ENCODE measurements around the gene TMEM86A.

TMEM86A gene

GRCh38 chr11:18721561-18722292 is 23.1 kb downstream of the TMEM86A start:
- Histone ChIP-seq H2AFZ (ENCODE audit: low read depth, low read length) (peak overlapping the region; percentile 88), H3K27me3 (ENCODE audit: low read depth, low read length) (peaks cover 16% of the 10 kb centered on the region; the same call in 1 of the 2 replicates), H3K4me1 (ENCODE audit: low read length) (0 out of 2 replicates have a peak, but pooled peaks cover 4% of the 10 kb centered on the region), H3K79me2 (ENCODE audit: low read length) (no peaks in the 10 kb centered on the region), H3K36me3 (replicated peaks; ENCODE audit: low read depth, low read length) (no peaks in the 10 kb centered on the region), H3K27ac (ENCODE audit: low read length) (no peak overlapping the region), H4K20me1 (ENCODE audit: insufficient read depth, low read length) (no peaks in the 10 kb centered on the region), H3K4me2 (ENCODE audit: low read length) (peak overlapping the region; percentile 96), H3K9me3 (ENCODE audit: insufficient read depth, low read length) (no peaks in the 10 kb centered on the region), H3K9ac (ENCODE audit: low read length) (peak overlapping the region; percentile 68), H3K4me3 (ENCODE audit: low read length) (peak overlapping the region; percentile 87)
- TF ChIP-seq CTCF (IDR thresholded peaks at IDR 0.05; ENCODE audit: low read depth, low read length) = peak; percentile 56
- no peak for TF ChIP-seq EZH2phosphoT487 (IDR thresholded peaks at IDR 0.05; ENCODE audit: low read depth)

GRCh38 chr11:18722293-18722637 is 23.7 kb downstream of the TMEM86A start:
- H3K79me2 ChIP-seq (ENCODE audit: low read length) = no peaks in the 10 kb centered on the region
- no peaks in the 10 kb centered on the region for H4K20me1 ChIP-seq (ENCODE audit: insufficient read depth, low read length)
- H3K9ac ChIP-seq (ENCODE audit: low read length) = peak overlapping the region; percentile 68; the same call in 1 of the 2 replicates
- no peaks in the 10 kb centered on the region for H3K36me3 ChIP-seq (replicated peaks; ENCODE audit: low read depth, low read length)
- 0 out of 2 replicates have a peak, but pooled peaks cover 4% of the 10 kb centered on the region for H3K4me1 ChIP-seq (ENCODE audit: low read length)
- TF ChIP-seq CTCF (IDR thresholded peaks at IDR 0.05; ENCODE audit: low read depth, low read length) (peak; percentile 18; the same call in 1 of the 2 replicates), EZH2phosphoT487 (IDR thresholded peaks at IDR 0.05; ENCODE audit: low read depth) (no peak)
- H3K27ac ChIP-seq (ENCODE audit: low read length) = no peak overlapping the region
- H3K27me3 ChIP-seq (ENCODE audit: low read depth, low read length) = peaks cover 14% of the 10 kb centered on the region; the same call in 1 of the 2 replicates
- H2AFZ ChIP-seq (ENCODE audit: low read depth, low read length) = peak overlapping the region; percentile 88; the same call in 1 of the 2 replicates
- H3K4me3 ChIP-seq (ENCODE audit: low read length) = peak overlapping the region; percentile 87
- H3K9me3 ChIP-seq (ENCODE audit: insufficient read depth, low read length) = no peaks in the 10 kb centered on the region
- peak overlapping the region; percentile 96 for H3K4me2 ChIP-seq (ENCODE audit: low read length)

- Histone ChIP-seq H4K20me1 (ENCODE audit: insufficient read depth, low read length) (no peaks in the 10 kb centered on the region), H3K9ac (ENCODE audit: low read length) (no peak overlapping the region), H3K4me2 (ENCODE audit: low read length) (no peak overlapping the region), H2AFZ (ENCODE audit: low read depth, low read length) (no peak overlapping the region), H3K4me3 (ENCODE audit: low read length) (no peak overlapping the region), H3K27me3 (ENCODE audit: low read depth, low read length) (0 out of 2 replicates have a peak, but pooled peaks cover 3% of the 10 kb centered on the region), H3K36me3 (replicated peaks; ENCODE audit: low read depth, low read length) (no peaks in the 10 kb centered on the region), H3K4me1 (ENCODE audit: low read length) (0 out of 2 replicates have a peak, but pooled peaks cover 7% of the 10 kb centered on the region), H3K27ac (ENCODE audit: low read length) (no peak overlapping the region), H3K9me3 (ENCODE audit: insufficient read depth, low read length) (no peaks in the 10 kb centered on the region), H3K79me2 (ENCODE audit: low read length) (no peaks in the 10 kb centered on the region)
- no peak for TF ChIP-seq EZH2phosphoT487 (IDR thresholded peaks at IDR 0.05; ENCODE audit: low read depth)
- no peak for TF ChIP-seq CTCF (IDR thresholded peaks at IDR 0.05; ENCODE audit: low read depth, low read length)
These were observed 25.4 kb downstream of the TMEM86A start for GRCh38 chr11:18723991-18724390.

GRCh38 chr11:18726040-18726439 is 27.5 kb downstream of the TMEM86A start, which contains the start of gene IGSF22:
Gene IGSF22, minus strand, starts transcription at chr11:18726188. Its CDS starts 1,952 bp downstream, at chr11:18724236.
- Histone ChIP-seq H3K27ac (ENCODE audit: low read length) (no peak within 1 kb of the TSS), H3K9ac (ENCODE audit: low read length) (no peak within 1 kb of the TSS), H3K36me3 (replicated peaks; ENCODE audit: low read depth, low read length) (no peaks in the 10 kb centered on the region), H2AFZ (ENCODE audit: low read depth, low read length) (no peak within 1 kb of the TSS), H3K4me1 (ENCODE audit: low read length) (0 out of 2 replicates have a peak, but pooled peaks cover 7% of the 10 kb centered on the region), H4K20me1 (ENCODE audit: insufficient read depth, low read length) (no peaks in the 10 kb centered on the region), H3K27me3 (ENCODE audit: low read depth, low read length) (no peaks in the 10 kb centered on the region), H3K79me2 (ENCODE audit: low read length) (no peaks in the 10 kb centered on the region), H3K4me2 (ENCODE audit: low read length) (no peak within 1 kb of the TSS), H3K4me3 (ENCODE audit: low read length) (no peak within 1 kb of the TSS), H3K9me3 (ENCODE audit: insufficient read depth, low read length) (no peaks in the 10 kb centered on the region)
- TF ChIP-seq CTCF (IDR thresholded peaks at IDR 0.05; ENCODE audit: low read depth, low read length) (no peak), EZH2phosphoT487 (IDR thresholded peaks at IDR 0.05; ENCODE audit: low read depth) (no peak)
